ENCODE results near the gene PLIN1.

The PLIN1 gene

GRCh38 chr15:89652131-89652530 is 27.0 kb downstream of the PLIN1 start:
- no peak for DNase-seq

GRCh38 chr15:89649716-89650115 is 29.5 kb downstream of the PLIN1 start:
- DNase-seq: no peak

- no peak for DNase-seq
Measured at GRCh38 chr15:89649013-89649625, 30.0 kb downstream of the PLIN1 start.

- DNase-seq: no peak
Measured at GRCh38 chr15:89648106-89649012, 30.8 kb downstream of the PLIN1 start.

GRCh38 chr15:89647191-89647851 is 31.8 kb downstream of the PLIN1 start:
- peak; percentile 81 for DNase-seq

GRCh38 chr15:89646416-89647141 is 32.6 kb downstream of the PLIN1 start:
- no peak for DNase-seq

- DNase-seq: no peak
Measured at GRCh38 chr15:89645680-89646079, 33.5 kb downstream of the PLIN1 start.

GRCh38 chr15:89642106-89642505 is 37.1 kb downstream of the PLIN1 start:
- no peak for DNase-seq

GRCh38 chr15:89641053-89641452 is 38.1 kb downstream of the PLIN1 start:
- DNase-seq: no peak

- DNase-seq: no peak
Measured at GRCh38 chr15:89640245-89640644, 38.9 kb downstream of the PLIN1 start.

GRCh38 chr15:89633585-89633984 is 45.6 kb downstream of the PLIN1 start:
- DNase-seq: no peak

GRCh38 chr15:89632563-89633430 is 46.4 kb downstream of the PLIN1 start:
- DNase-seq: no peak

- no peak for DNase-seq
Measured at GRCh38 chr15:89631902-89632264, 47.3 kb downstream of the PLIN1 start.

GRCh38 chr15:89630974-89631901 is 47.9 kb downstream of the PLIN1 start:
- no peak for DNase-seq

- no peak for DNase-seq
Measured at GRCh38 chr15:89630260-89630659, 48.9 kb downstream of the PLIN1 start.

GRCh38 chr15:89629829-89630228 is 49.3 kb downstream of the PLIN1 start:
- DNase-seq: no peak

- DNase-seq: no peak
Measured at GRCh38 chr15:89628806-89629715, 50.1 kb downstream of the PLIN1 start.

- DNase-seq: no peak
Measured at GRCh38 chr15:89628301-89628700, 50.9 kb downstream of the PLIN1 start.

- DNase-seq: no peak
Measured at GRCh38 chr15:89627256-89627970, 51.8 kb downstream of the PLIN1 start.
